CD4-positive, alpha-beta T cell treated with Interleukin-15 for 4 hours (primary cell): Measurements from ENCODE around the gene TMEM38A.
"Not testable (repeated sequence)": the region's sequence is repeated elsewhere in the genome, so short reads cannot be mapped to it uniquely, and the experiment has no call there.

ENCODE experiments used
- DNase-seq: peaks from one replicate; pipeline ENCODE4 v3.0.0-alpha.2; 2020; ENCODE audit warnings: low spot score

TMEM38A gene

DNA sequence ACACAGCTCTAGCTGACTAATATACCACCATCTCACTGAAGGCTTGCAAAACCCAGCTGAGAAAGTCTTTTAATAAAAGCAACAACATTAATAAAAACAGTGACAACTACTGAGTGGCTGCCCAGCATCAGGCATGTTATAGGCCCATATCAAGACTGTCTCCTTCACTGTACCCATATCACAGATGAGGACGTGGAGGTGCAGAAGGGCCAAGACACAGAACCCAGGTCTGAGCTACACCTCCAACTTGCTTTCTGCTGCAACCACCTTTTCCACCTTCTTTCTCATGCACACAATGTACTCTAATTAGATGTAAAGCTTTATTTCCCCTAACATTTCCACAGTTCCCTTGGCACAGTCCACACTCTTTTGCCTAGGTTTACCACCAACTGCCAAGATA lies 22.3 kb upstream of the TMEM38A start:
- no peak for DNase-seq

- no peak for DNase-seq
Observed at GRCh38 chr19:16640951-16641350, 20.0 kb upstream of the TMEM38A start.

DNA sequence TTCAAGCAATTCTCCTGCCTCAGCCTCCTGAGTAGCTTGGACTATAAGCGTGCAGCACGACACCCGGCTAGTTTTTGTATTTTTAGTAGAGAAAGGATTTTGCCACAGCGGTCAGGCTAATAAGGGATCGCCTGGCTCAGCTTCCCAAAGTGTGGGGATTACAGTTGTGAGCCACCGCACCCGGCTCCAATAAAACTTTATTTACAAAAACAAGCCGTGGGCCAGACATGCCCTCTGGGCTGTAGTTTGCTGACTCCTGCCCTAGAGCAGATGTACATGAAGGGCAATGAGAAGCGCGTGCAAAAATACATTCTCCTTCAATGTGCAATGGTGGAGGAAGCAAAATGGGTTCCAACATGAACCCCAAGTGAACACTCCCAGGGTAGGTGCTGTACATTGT lies 19.2 kb upstream of the TMEM38A start:
- no peak for DNase-seq

DNA sequence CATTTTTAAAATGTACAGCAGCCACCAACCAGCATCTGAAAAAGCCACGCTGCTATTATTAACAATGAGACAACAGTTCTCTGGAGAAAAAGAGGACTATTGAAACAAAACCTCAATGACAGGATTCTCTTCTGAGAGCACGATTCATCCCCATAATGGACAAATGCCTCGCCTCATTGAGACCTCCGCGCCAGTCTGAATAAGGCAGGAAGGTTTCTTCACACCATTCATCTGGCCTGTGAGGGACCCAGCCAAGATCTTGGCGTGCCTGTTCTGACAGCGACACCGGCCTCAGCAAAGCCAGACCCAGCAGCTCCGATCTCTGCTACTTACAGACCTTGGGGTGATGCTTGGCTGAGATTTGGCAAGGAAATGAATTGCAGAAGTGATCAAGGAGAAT lies 15.8 kb upstream of the TMEM38A start:
- no peak for DNase-seq

DNA sequence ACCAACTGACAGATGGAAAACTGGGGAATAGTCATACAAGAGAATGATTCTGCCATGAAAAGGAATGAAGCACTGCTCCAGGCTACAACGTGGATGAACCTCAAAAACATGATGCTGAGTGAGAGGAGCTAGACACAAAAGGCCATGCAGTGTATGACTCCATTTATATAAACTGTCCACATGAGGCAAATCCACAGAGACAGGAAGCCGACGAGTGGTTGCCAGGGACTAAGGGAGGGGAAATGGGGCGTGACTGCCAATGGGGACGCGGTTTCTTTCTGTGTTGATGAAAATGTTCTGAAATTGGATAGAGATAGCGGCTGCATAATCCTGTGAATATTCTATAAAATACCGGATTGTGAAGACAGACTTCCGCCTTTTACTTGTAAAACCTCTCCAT lies 11.2 kb upstream of the TMEM38A start:
- DNase-seq, result no peak

DNA sequence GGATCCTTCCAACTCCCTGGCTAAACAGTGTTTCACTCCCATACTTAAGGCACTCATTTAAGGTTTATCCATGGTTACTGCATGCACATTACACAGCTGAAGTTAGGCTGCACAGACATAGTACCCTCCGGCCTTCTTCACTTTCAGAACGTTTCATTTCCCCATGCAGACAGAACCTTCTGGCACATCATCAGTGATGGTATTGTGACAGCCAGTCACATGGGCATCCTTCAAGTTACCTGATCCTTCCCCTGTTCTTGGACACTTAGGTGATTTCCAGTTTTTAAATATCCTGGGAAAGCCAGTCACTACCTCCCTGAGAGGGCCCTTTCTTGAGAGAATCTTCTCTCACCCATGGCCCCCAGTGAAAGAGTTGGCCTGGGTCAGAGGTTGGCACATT lies 10.1 kb upstream of the TMEM38A start:
- no peak for DNase-seq

DNA sequence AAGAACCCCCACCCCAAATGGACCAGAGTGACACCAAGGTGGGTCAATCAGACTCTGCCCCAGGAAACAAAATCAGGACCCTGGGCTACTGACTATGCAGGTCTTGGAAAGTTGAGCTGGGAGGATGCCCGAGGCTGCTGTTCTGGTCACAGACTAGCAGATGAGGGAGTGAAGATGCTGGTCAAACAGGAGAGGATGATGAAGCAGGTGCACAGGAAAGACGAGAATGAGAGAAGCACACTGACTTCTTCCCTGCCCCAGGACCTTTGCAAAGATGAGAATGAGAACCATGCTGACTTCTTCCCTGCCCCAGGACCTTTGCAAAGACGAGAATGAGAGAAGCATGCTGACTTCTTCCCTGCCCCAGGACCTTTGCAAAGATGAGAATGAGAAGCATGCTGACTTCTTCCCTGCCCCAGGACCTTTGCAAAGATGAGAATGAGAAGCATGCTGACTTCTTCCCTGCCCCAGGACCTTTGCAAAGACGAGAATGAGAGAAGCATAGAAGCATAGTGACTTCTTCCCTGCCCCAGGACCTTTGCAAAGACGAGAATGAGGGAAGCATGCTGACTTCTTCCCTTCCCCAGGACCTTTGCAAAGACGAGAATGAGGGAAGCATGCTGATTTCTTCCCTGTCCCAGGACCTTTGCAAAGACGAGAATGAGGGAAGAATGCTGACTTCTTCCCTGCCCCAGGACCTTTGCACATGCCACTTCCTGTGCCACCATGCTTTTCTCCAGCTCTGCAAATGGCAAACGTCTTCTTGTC lies 9.3 kb upstream of the TMEM38A start:
- not testable (repeated sequence) for DNase-seq

DNA sequence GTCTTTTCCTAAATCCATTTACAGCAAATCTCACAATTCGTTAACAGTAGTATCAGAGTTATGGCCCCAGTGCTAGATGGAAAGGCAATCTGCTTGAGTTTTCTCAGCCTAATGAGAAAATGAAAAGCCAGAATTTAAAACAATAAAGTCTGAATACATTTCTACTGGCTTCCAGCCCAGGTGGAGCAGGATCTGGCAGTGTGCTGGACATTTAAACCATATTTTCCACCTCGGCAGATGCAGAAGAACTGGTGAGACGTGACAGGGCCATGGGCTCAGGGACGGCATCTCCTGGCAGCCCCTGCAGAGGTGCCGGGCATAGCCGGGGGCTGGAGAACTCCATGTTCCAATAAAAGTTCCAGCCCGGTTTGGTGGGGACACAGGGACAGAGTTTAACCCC lies 8.1 kb upstream of the TMEM38A start:
- no peak for DNase-seq

- DNase-seq, result no peak
Observed at GRCh38 chr19:16654140-16654539, 6.8 kb upstream of the TMEM38A start.

- no peak for DNase-seq
Observed at GRCh38 chr19:16654627-16655026, 6.3 kb upstream of the TMEM38A start.

DNA sequence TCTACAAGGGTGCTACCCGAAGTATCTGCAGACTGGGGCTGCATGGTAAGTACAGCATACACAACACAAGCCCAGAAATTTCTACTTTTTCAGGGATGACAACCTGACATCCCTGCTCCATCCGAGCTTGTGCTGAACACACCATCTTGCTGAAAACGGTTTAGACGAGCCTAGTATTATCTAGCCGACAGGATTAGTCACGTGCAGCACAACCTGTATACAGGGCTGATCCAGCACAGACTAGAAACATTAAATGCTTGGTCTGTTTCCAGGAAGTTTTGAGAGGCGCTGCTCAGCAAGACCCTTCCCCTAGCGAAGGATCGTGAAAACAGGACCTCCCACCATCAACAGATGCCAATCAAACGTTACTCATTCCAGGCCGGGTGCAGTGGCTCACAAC lies 5.2 kb upstream of the TMEM38A start:
- DNase-seq, result no peak

- DNase-seq, result no peak
Observed at GRCh38 chr19:16657384-16657783, 3.6 kb upstream of the TMEM38A start.

GRCh38 chr19:16659464-16659831 lies 1.5 kb upstream of the TMEM38A start:
- DNase-seq, result no peak

DNA sequence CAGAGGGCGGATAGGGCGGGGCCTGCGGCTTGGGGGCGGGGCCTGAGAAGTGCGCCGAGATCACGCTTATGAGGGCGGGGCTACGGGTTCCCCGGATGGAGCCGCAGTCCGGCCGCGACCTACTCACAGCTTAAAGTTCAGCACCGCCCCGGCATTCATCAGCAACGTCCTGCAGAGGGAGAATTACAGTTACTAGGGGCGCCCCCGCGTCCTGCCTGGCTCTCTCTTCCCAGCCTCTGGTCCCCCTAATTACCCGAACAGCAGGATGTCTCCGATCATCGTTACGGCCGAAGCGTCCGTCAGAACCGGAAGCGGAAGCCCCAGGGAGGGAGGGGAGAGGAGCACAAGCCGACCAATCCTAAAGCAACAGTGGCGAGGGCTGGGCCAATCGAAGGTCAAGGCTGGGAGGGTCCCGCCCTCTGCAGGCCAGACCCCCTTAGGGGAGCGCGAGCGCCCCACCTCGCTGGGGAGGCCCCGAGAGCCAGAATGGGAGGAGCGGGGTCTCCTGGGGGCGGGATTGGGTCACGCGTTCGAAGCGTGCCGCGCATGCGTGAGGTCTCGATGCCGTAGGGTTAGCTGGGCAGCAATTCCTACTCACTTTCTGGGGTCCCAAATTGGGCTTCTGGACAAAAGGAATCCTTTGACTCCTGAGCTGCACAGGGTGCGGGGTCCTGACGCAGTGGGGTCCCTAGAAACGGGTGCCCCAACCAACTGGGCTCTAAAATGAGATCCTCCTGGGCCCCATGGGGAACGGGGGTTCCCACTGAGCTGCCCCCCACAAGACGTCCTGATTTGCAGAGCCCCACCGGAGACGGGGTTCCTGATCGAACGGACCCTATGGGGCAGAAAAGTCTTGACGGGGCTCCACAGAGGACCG lies 869 bp upstream of the TMEM38A start, which contains the start of gene SMIM7:
SMIM7 (minus strand) TSS at position 313 of the 877 bp plus-strand sequence; CDS start at position 279, 34 bp downstream.
- peak; percentile 99 for DNase-seq

GRCh38 chr19:16661480-16662034 lies 618 bp downstream of the TMEM38A start:
- DNase-seq, result no peak

DNA sequence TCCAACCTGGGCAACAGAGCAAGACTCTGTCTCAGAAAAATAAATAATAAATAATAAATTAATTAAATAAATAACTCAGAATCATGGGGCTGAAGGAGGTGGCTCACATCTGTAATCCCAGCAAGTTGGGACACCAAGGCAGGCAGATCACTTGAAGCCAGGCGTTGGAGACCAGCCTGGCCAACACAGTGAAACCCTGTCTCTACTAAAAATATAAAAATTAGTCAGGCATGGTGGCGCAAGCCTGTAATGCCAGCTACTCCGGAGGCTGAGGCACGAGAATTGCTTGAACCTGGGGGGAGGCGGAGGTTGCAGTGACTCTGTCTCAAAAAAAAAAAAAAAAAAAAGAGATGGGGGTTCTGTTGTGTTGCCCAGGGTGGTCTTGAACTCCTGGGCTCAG lies 7.2 kb downstream of the TMEM38A start:
- no peak for DNase-seq

DNA sequence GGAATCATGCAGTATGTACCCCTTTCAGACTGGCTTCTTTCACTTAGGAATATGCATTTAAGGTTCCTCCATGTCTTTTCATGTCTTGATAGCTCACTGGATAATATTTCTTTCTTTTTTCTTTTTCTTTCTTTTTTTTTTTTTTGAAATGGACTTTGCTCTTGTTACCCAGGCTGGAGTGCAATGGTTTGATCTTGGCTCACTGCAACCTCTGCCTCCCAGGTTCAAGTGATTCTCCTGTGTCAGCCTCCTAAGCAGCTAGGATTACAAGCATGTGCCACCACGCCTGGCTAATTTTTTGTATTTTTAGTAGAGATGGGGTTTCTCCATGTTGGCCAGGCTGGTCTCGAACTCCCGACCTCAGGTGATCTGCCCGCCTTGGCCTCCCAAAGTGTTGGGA lies 7.8 kb downstream of the TMEM38A start:
- not testable (repeated sequence) for DNase-seq

- DNase-seq, result no peak
Observed at GRCh38 chr19:16670291-16670690, 9.4 kb downstream of the TMEM38A start.

DNA sequence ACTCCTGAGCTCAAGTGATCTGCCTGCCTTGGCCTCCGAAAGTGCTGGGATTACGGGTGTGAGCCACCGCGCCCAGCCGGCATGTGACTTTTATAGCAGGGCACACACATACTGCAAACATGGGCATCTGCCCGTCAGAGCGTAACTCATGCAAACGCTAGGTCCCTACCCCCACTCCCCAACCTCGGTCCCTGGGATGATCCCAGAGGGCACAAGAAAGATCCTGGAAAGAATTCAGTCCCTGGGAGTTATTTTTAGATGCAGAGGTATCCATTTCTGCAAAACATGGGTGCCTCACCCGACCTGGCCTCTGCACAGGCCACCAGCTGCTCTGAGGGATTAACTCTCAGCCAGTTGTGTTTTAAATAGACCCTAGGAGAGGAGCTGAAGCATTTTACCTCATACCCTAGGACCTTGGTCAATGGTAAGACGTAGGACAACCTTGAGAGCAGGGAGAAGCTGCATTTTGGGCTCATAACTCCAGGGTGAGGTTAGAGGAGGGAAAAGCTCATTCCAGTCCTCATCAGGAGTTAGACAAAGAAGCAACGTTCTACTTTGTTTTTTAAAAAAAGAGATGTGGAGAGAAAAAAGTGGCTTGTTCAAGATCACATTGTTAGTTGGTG lies 10.8 kb downstream of the TMEM38A start:
- no peak for DNase-seq

DNA sequence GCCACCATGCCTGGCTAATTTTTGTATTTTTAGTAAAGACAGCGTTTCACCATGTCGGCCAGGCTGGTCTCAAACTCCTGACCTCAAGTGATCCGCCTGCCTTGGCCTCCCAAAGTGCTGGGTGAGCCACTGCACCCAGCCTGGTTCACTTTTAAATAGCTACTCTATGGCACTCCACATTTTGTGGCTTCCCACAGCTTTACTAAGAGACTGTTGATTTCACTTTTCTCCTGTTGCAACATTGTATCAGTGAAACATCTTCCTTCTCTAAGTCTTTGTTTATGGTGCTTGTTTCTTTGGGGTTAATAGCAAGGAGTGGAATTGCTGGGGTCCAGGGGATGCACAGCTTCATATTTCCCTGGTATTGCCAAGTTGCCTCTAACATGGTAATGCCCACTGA lies 12.3 kb downstream of the TMEM38A start:
- no peak for DNase-seq

- not testable (repeated sequence) for DNase-seq
Observed at GRCh38 chr19:16673839-16674238, 12.9 kb downstream of the TMEM38A start.

- DNase-seq, result no peak
Observed at GRCh38 chr19:16676101-16676798, 15.3 kb downstream of the TMEM38A start.
